ENCODE results near the gene CFAP90.

The CFAP90 gene

GRCh38 chr5:7881091-7881490, 30.2 kb upstream of the CFAP90 start:
- Histone ChIP-seq H3K4me1 (ENCODE audit: control insufficient read depth in 2 of 2, insufficient read depth in 2 of 2, low read length in 2 of 2) (peaks cover 7 to 11% of the 10 kb centered on the region in 2 donors), H3K9ac (ENCODE audit: low read depth in 1 of 2, low read length in 2 of 2) (no peak overlapping the region), H3K27ac (ENCODE audit: low read depth in 2 of 2, low read length in 2 of 2) (no peak overlapping the region), H3K9me3 (ENCODE audit: control insufficient read depth in 2 of 2, low read length in 2 of 2) (no peaks in the 10 kb centered on the region), H3K36me3 (ENCODE audit: control insufficient read depth in 2 of 2, insufficient read depth in 2 of 2, low read length in 2 of 2) (peaks cover 65 to 75% of the 10 kb centered on the region in 2 donors), H3K4me3 (ENCODE audit: low read length in 2 of 2) (no peak overlapping the region), H3K27me3 (ENCODE audit: control insufficient read depth in 2 of 2, insufficient read depth in 2 of 2, low read length in 2 of 2) (no peaks in the 10 kb centered on the region)

- H3K4me3 ChIP-seq (ENCODE audit: low read length in 2 of 2) = no peak overlapping the region
- no peaks in the 10 kb centered on the region for H3K27me3 ChIP-seq (ENCODE audit: control insufficient read depth in 2 of 2, insufficient read depth in 2 of 2, low read length in 2 of 2)
- no peak overlapping the region for H3K9ac ChIP-seq (ENCODE audit: low read depth in 1 of 2, low read length in 2 of 2)
- no peaks in the 10 kb centered on the region for H3K9me3 ChIP-seq (ENCODE audit: control insufficient read depth in 2 of 2, low read length in 2 of 2)
- H3K27ac ChIP-seq (ENCODE audit: low read depth in 2 of 2, low read length in 2 of 2) = peak overlapping the region in 1 of 2 donors; percentile 10
- peaks cover 62% of the 10 kb centered on the region in 2 donors for H3K36me3 ChIP-seq (ENCODE audit: control insufficient read depth in 2 of 2, insufficient read depth in 2 of 2, low read length in 2 of 2)
- peaks cover 7 to 11% of the 10 kb centered on the region in 2 donors for H3K4me1 ChIP-seq (ENCODE audit: control insufficient read depth in 2 of 2, insufficient read depth in 2 of 2, low read length in 2 of 2)
Observed at GRCh38 chr5:7878381-7878873, 27.5 kb upstream of the CFAP90 start.

DNA sequence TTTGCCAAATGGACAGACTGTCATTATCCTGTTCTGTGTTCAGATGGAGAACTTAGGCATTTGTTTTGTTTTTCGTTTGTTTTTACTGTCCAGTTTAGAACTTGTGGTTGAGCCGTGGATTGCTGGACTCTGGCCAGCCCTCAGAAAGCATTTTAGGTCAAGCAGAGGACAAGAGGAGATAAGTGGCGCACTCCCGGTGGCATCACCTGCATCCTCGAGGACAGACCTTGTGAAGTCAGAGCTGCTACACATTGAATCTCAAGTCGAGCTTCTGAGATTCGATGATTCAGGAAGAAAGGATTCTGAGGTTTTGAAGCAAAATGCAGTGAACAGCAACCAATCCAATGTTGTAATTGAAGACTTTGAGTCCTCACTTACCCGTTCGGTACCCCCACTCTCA, 26.9 kb upstream of the CFAP90 start:
- H3K9me3 ChIP-seq (ENCODE audit: control insufficient read depth in 2 of 2, low read length in 2 of 2) = no peaks in the 10 kb centered on the region
- peaks cover 7 to 12% of the 10 kb centered on the region in 2 donors for H3K4me1 ChIP-seq (ENCODE audit: control insufficient read depth in 2 of 2, insufficient read depth in 2 of 2, low read length in 2 of 2)
- H3K27ac ChIP-seq (ENCODE audit: low read depth in 2 of 2, low read length in 2 of 2) = no peak overlapping the region
- H3K36me3 ChIP-seq (ENCODE audit: control insufficient read depth in 2 of 2, insufficient read depth in 2 of 2, low read length in 2 of 2) = peaks cover 56 to 57% of the 10 kb centered on the region in 2 donors
- no peak overlapping the region for H3K9ac ChIP-seq (ENCODE audit: low read depth in 1 of 2, low read length in 2 of 2)
- no peaks in the 10 kb centered on the region for H3K27me3 ChIP-seq (ENCODE audit: control insufficient read depth in 2 of 2, insufficient read depth in 2 of 2, low read length in 2 of 2)
- H3K4me3 ChIP-seq (ENCODE audit: low read length in 2 of 2) = no peak overlapping the region

- H3K27ac ChIP-seq (ENCODE audit: low read depth in 2 of 2, low read length in 2 of 2) = no peak overlapping the region
- H3K27me3 ChIP-seq (ENCODE audit: control insufficient read depth in 2 of 2, insufficient read depth in 2 of 2, low read length in 2 of 2) = no peaks in the 10 kb centered on the region
- H3K4me1 ChIP-seq (ENCODE audit: control insufficient read depth in 2 of 2, insufficient read depth in 2 of 2, low read length in 2 of 2) = peaks cover 7 to 14% of the 10 kb centered on the region in 2 donors
- H3K9me3 ChIP-seq (ENCODE audit: control insufficient read depth in 2 of 2, low read length in 2 of 2) = no peaks in the 10 kb centered on the region
- H3K9ac ChIP-seq (ENCODE audit: low read depth in 1 of 2, low read length in 2 of 2) = no peak overlapping the region
- no peak overlapping the region for H3K4me3 ChIP-seq (ENCODE audit: low read length in 2 of 2)
- H3K36me3 ChIP-seq (ENCODE audit: control insufficient read depth in 2 of 2, insufficient read depth in 2 of 2, low read length in 2 of 2) = peaks cover 50 to 52% of the 10 kb centered on the region in 2 donors
Observed at GRCh38 chr5:7876867-7877266, 25.9 kb upstream of the CFAP90 start.

GRCh38 chr5:7875151-7875550, 24.2 kb upstream of the CFAP90 start:
- peaks cover 34 to 35% of the 10 kb centered on the region in 2 donors for H3K36me3 ChIP-seq (ENCODE audit: control insufficient read depth in 2 of 2, insufficient read depth in 2 of 2, low read length in 2 of 2)
- peaks cover 16 to 30% of the 10 kb centered on the region in 2 donors for H3K4me1 ChIP-seq (ENCODE audit: control insufficient read depth in 2 of 2, insufficient read depth in 2 of 2, low read length in 2 of 2)
- no peaks in the 10 kb centered on the region for H3K9me3 ChIP-seq (ENCODE audit: control insufficient read depth in 2 of 2, low read length in 2 of 2)
- H3K27me3 ChIP-seq (ENCODE audit: control insufficient read depth in 2 of 2, insufficient read depth in 2 of 2, low read length in 2 of 2) = no peaks in the 10 kb centered on the region
- H3K9ac ChIP-seq (ENCODE audit: low read depth in 1 of 2, low read length in 2 of 2) = no peak overlapping the region
- H3K4me3 ChIP-seq (ENCODE audit: low read length in 2 of 2) = no peak overlapping the region
- H3K27ac ChIP-seq (ENCODE audit: low read depth in 2 of 2, low read length in 2 of 2) = no peak overlapping the region

DNA sequence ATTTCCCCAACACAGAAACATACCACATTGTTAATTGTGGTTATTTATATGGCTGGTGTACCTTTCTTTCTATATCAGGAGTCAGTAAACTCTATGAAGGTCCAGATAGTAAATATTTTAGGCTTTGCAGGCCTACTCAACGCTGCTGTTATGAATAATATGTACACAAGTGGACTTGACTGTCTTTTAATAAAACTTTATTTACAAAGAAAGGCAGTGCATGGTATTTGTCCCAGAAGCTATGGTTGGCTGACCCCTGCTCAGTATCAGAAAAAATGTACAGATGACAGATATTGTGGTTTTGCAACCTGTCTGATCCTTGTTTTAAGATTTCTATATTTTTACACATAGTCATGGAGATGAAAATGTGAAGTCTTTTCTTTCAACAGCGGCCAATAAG, 23.7 kb upstream of the CFAP90 start:
- H3K36me3 ChIP-seq (ENCODE audit: control insufficient read depth in 2 of 2, insufficient read depth in 2 of 2, low read length in 2 of 2) = peaks cover 30 to 31% of the 10 kb centered on the region in 2 donors
- H3K9ac ChIP-seq (ENCODE audit: low read depth in 1 of 2, low read length in 2 of 2) = no peak overlapping the region
- no peaks in the 10 kb centered on the region for H3K27me3 ChIP-seq (ENCODE audit: control insufficient read depth in 2 of 2, insufficient read depth in 2 of 2, low read length in 2 of 2)
- no peak overlapping the region for H3K4me3 ChIP-seq (ENCODE audit: low read length in 2 of 2)
- no peak overlapping the region for H3K27ac ChIP-seq (ENCODE audit: low read depth in 2 of 2, low read length in 2 of 2)
- no peaks in the 10 kb centered on the region for H3K9me3 ChIP-seq (ENCODE audit: control insufficient read depth in 2 of 2, low read length in 2 of 2)
- H3K4me1 ChIP-seq (ENCODE audit: control insufficient read depth in 2 of 2, insufficient read depth in 2 of 2, low read length in 2 of 2) = peaks cover 16 to 34% of the 10 kb centered on the region in 2 donors

GRCh38 chr5:7873216-7873615, 22.3 kb upstream of the CFAP90 start:
- no peak overlapping the region for H3K4me3 ChIP-seq (ENCODE audit: low read length in 2 of 2)
- peaks cover 9 to 28% of the 10 kb centered on the region in 2 donors for H3K4me1 ChIP-seq (ENCODE audit: control insufficient read depth in 2 of 2, insufficient read depth in 2 of 2, low read length in 2 of 2)
- H3K27ac ChIP-seq (ENCODE audit: low read depth in 2 of 2, low read length in 2 of 2) = no peak overlapping the region
- H3K9me3 ChIP-seq (ENCODE audit: control insufficient read depth in 2 of 2, low read length in 2 of 2) = no peaks in the 10 kb centered on the region
- H3K27me3 ChIP-seq (ENCODE audit: control insufficient read depth in 2 of 2, insufficient read depth in 2 of 2, low read length in 2 of 2) = no peaks in the 10 kb centered on the region
- peaks cover 28 to 29% of the 10 kb centered on the region in 2 donors for H3K36me3 ChIP-seq (ENCODE audit: control insufficient read depth in 2 of 2, insufficient read depth in 2 of 2, low read length in 2 of 2)
- H3K9ac ChIP-seq (ENCODE audit: low read depth in 1 of 2, low read length in 2 of 2) = no peak overlapping the region

- no peak overlapping the region for H3K4me3 ChIP-seq (ENCODE audit: low read length in 2 of 2)
- H3K4me1 ChIP-seq (ENCODE audit: control insufficient read depth in 2 of 2, insufficient read depth in 2 of 2, low read length in 2 of 2) = peaks cover 9 to 30% of the 10 kb centered on the region in 2 donors
- H3K27me3 ChIP-seq (ENCODE audit: control insufficient read depth in 2 of 2, insufficient read depth in 2 of 2, low read length in 2 of 2) = no peaks in the 10 kb centered on the region
- no peak overlapping the region for H3K9ac ChIP-seq (ENCODE audit: low read depth in 1 of 2, low read length in 2 of 2)
- peaks cover 22 to 25% of the 10 kb centered on the region in 2 donors for H3K36me3 ChIP-seq (ENCODE audit: control insufficient read depth in 2 of 2, insufficient read depth in 2 of 2, low read length in 2 of 2)
- no peaks in the 10 kb centered on the region for H3K9me3 ChIP-seq (ENCODE audit: control insufficient read depth in 2 of 2, low read length in 2 of 2)
- H3K27ac ChIP-seq (ENCODE audit: low read depth in 2 of 2, low read length in 2 of 2) = no peak overlapping the region
Observed at GRCh38 chr5:7872517-7873130, 21.7 kb upstream of the CFAP90 start.

DNA sequence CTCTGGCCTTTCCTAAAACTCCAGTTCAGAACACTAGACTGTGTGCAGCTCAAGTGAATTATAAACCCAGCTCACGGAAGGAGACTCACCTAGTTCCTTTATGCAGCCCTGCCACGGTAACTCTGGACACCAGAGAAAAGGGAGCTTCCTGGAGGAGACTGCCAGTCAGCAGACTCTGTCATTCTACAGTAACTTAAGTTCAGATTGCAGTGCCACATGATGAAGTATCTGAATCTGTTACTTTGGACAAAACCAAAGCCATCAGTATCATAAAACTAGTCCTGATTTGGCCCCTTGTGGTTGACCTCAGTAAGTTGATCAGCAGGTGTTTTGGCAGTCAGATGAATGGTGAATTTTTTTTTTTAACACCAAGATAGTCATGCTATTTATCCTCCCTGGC, 20.7 kb upstream of the CFAP90 start:
- Histone ChIP-seq H3K9me3 (ENCODE audit: control insufficient read depth in 2 of 2, low read length in 2 of 2) (no peaks in the 10 kb centered on the region), H3K27me3 (ENCODE audit: control insufficient read depth in 2 of 2, insufficient read depth in 2 of 2, low read length in 2 of 2) (no peaks in the 10 kb centered on the region), H3K36me3 (ENCODE audit: control insufficient read depth in 2 of 2, insufficient read depth in 2 of 2, low read length in 2 of 2) (peaks cover 16 to 20% of the 10 kb centered on the region in 2 donors), H3K9ac (ENCODE audit: low read depth in 1 of 2, low read length in 2 of 2) (no peak overlapping the region), H3K4me3 (ENCODE audit: low read length in 2 of 2) (no peak overlapping the region), H3K27ac (ENCODE audit: low read depth in 2 of 2, low read length in 2 of 2) (peak overlapping the region in 1 of 2 donors; percentile 11), H3K4me1 (ENCODE audit: control insufficient read depth in 2 of 2, insufficient read depth in 2 of 2, low read length in 2 of 2) (peaks cover 9 to 30% of the 10 kb centered on the region in 2 donors)

DNA sequence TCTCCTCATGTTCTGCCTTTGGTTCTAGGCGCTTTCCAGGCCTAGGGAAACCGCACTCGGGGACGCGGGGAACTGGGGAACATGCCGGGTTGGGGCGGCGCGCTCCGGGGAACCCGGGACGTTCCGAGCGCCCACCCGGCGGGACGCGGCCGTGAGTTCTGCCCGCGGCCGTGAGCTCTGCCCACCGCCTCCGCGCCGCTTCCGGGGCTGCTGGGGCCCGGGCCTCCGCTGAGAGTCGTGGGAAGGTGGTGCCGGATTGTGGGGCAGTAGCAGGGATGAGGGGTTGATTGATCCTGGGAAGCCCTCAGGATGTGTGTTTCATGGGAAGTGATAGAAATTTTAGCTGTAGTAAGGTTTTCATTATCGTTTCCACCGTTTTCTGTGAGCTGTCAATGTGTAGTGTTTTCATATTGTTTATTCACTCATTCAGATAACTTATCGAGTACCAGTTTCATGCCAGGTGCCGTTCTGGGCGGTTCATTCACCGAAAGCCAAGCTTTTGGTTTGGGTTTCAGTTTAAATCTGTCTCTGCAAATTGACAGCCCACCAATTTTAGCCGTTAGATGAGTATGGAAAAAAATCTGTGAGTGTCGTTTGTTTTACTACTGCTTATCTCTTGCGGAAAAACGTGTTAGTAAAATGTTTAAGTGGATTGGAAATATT, 18.7 kb upstream of the CFAP90 start:
- H3K36me3 ChIP-seq (ENCODE audit: control insufficient read depth in 2 of 2, insufficient read depth in 2 of 2, low read length in 2 of 2) = peaks cover 3 to 8% of the 10 kb centered on the region in 2 donors
- peak overlapping the region; percentile 68 to 81 for H3K27ac ChIP-seq (ENCODE audit: low read depth in 2 of 2, low read length in 2 of 2)
- no peaks in the 10 kb centered on the region for H3K9me3 ChIP-seq (ENCODE audit: control insufficient read depth in 2 of 2, low read length in 2 of 2)
- H3K27me3 ChIP-seq (ENCODE audit: control insufficient read depth in 2 of 2, insufficient read depth in 2 of 2, low read length in 2 of 2) = no peaks in the 10 kb centered on the region
- H3K9ac ChIP-seq (ENCODE audit: low read depth in 1 of 2, low read length in 2 of 2) = peak overlapping the region; percentile 74 to 87
- peak overlapping the region; percentile 92 to 93 for H3K4me3 ChIP-seq (ENCODE audit: low read length in 2 of 2)
- H3K4me1 ChIP-seq (ENCODE audit: control insufficient read depth in 2 of 2, insufficient read depth in 2 of 2, low read length in 2 of 2) = peaks cover 9 to 30% of the 10 kb centered on the region in 2 donors

Measured in mucosa of rectum (tissue), 2 donors.